Peyer's patch (tissue), 4 donors: Measurements from ENCODE around the gene GALNT17. TPM values are rescaled to one million over a fixed set of nuclear protein-coding genes. Genes with fewer than 3 reads are reported as not detected.

Source experiments
- DNase-seq, 3 donors: peaks; one replicate each; pipeline ENCODE4 v3.0.0-alpha.2; 2017 to 2019
- H3K27ac ChIP-seq, 4 donors: fragments of 200-600 bp; sonication (generic); one replicate each; pipeline ENCODE4 v1.5.1; 2016 to 2019
- H3K27me3 ChIP-seq, 2 donors: fragments of 200-600 bp; sonication (generic); one replicate each; pipeline ENCODE4 v1.5.1; 2019
- H3K36me3 ChIP-seq, 3 donors: fragments of 200-600 bp; sonication (generic); one replicate each; pipeline ENCODE4 v1.5.1; 2016 to 2019
- H3K4me1 ChIP-seq, 4 donors: fragments of 200-600 bp; sonication (generic); one replicate each; pipeline ENCODE4 v1.5.1; 2016 to 2019
- H3K4me3 ChIP-seq, 4 donors: fragments of 200-600 bp; sonication (generic); 1 replicate in 3 of 4; 2 replicates in 1 of 4; pipeline ENCODE4 v1.5.1; 2016 to 2019; ENCODE audit warnings: mild to moderate bottlenecking in 1 of 4
- H3K9me3 ChIP-seq, 4 donors: fragments of 200-600 bp; sonication (generic); one replicate each; pipeline ENCODE4 v1.5.1; 2016 to 2019; ENCODE audit warnings: mild to moderate bottlenecking in 1 of 4
- CTCF ChIP-seq, 6 experiments: fragments of 450-650 bp in 4 of 6; fragments of 200-600 bp in 2 of 6; sonication (generic) in 1 of 6; IDR thresholded peaks; one replicate each; pipeline ENCODE4 v1.5.1; 2017 to 2019; ENCODE audit warnings: antibody characterized with exemption in 6 of 6, mild to moderate bottlenecking in 3 of 6, moderate library complexity in 1 of 6
- POLR2A ChIP-seq, 2 donors: fragments of 450-650 bp; IDR thresholded peaks; one replicate each; pipeline ENCODE4 v1.5.1; 2017; ENCODE audit warnings: antibody characterized with exemption in 2 of 2, mild to moderate bottlenecking in 2 of 2, moderate library complexity in 2 of 2
- total RNA-seq, 4 donors: library from RNA; depleted of rRNA; stranded (reverse); fragments of >200 nt; gene quantifications; one replicate each; pipeline ENCODE4 v1.1.0, GENCODE V29; 2016

The GALNT17 gene
- total RNA-seq, 4 donors from 2014 or later = 0.88 to 17.3 (median 2.3) TPM

GRCh38 chr7:71497256-71497946, 365.5 kb downstream of the GALNT17 start:
- Histone ChIP-seq H3K27me3 (no peaks in the 10 kb centered on the region), H3K4me3 (no peak overlapping the region), H3K36me3 (no peaks in the 10 kb centered on the region), H3K9me3 (no peaks in the 10 kb centered on the region), H3K27ac (no peak overlapping the region), H3K4me1 (no peaks in the 10 kb centered on the region)
- TF ChIP-seq CTCF (IDR thresholded peaks at IDR 0.05) (no peak), POLR2A (IDR thresholded peaks at IDR 0.05) (no peak)
- DNase-seq = no peak

GRCh38 chr7:71498381-71498780, 366.4 kb downstream of the GALNT17 start:
- Histone ChIP-seq H3K36me3 (no peaks in the 10 kb centered on the region), H3K27me3 (no peaks in the 10 kb centered on the region), H3K27ac (no peak overlapping the region), H3K4me3 (no peak overlapping the region), H3K4me1 (no peaks in the 10 kb centered on the region), H3K9me3 (no peaks in the 10 kb centered on the region)
- no peak for TF ChIP-seq CTCF (IDR thresholded peaks at IDR 0.05)
- no peak for TF ChIP-seq POLR2A (IDR thresholded peaks at IDR 0.05)
- DNase-seq = no peak

- Histone ChIP-seq H3K27me3 (no peaks in the 10 kb centered on the region), H3K4me1 (no peaks in the 10 kb centered on the region), H3K27ac (no peak overlapping the region), H3K4me3 (no peak overlapping the region), H3K36me3 (no peaks in the 10 kb centered on the region), H3K9me3 (no peaks in the 10 kb centered on the region)
- DNase-seq = no peak
- TF ChIP-seq POLR2A (IDR thresholded peaks at IDR 0.05) (no peak), CTCF (IDR thresholded peaks at IDR 0.05) (no peak)
Observed at GRCh38 chr7:71504697-71505441, 372.9 kb downstream of the GALNT17 start.

GRCh38 chr7:71506822-71507221, 374.9 kb downstream of the GALNT17 start:
- DNase-seq = no peak
- no peaks in the 10 kb centered on the region for H3K36me3 ChIP-seq
- TF ChIP-seq CTCF (IDR thresholded peaks at IDR 0.05) (no peak), POLR2A (IDR thresholded peaks at IDR 0.05) (no peak)
- no peaks in the 10 kb centered on the region for H3K27me3 ChIP-seq
- no peaks in the 10 kb centered on the region for H3K9me3 ChIP-seq
- no peak overlapping the region for H3K4me3 ChIP-seq
- no peak overlapping the region for H3K27ac ChIP-seq
- H3K4me1 ChIP-seq = no peaks in the 10 kb centered on the region

- no peak for DNase-seq
- no peak overlapping the region for H3K27ac ChIP-seq
- no peaks in the 10 kb centered on the region for H3K27me3 ChIP-seq
- no peak for TF ChIP-seq CTCF (IDR thresholded peaks at IDR 0.05)
- no peak for TF ChIP-seq POLR2A (IDR thresholded peaks at IDR 0.05)
- no peak overlapping the region for H3K4me3 ChIP-seq
- no peaks in the 10 kb centered on the region for H3K4me1 ChIP-seq
- H3K9me3 ChIP-seq = no peaks in the 10 kb centered on the region
- H3K36me3 ChIP-seq = no peaks in the 10 kb centered on the region
Observed at GRCh38 chr7:71507680-71508602, 376.0 kb downstream of the GALNT17 start.
